ENCODE results near the gene SLC39A13. TPM values are rescaled to one million over a fixed set of nuclear protein-coding genes. Genes with fewer than 3 reads are reported as not detected.

SLC39A13 gene
- total RNA-seq, 1 experiment from 2014 or later: 29.8 TPM

DNA sequence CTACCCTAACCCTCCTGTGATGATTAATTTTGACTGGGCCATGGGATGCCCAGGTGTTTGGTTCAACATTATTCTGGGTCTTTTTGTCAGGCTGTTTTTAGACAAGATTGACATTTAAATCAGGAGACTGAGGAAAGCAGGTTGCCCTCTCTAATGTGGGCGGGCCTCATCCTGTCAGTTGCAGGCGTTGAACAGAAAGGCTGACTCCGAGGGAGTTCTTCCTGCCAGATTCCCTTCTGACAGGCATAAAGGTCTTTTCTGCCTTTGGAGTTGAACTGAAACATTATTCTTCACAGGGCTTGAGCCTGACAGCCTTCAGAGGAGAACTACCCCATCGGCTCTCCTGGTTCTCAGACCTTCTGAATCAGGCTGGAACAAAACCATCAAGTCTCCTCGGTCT lies 22.1 kb downstream of the SLC39A13 start:
- no peak for DNase-seq (ENCODE audit: low read depth)

DNA sequence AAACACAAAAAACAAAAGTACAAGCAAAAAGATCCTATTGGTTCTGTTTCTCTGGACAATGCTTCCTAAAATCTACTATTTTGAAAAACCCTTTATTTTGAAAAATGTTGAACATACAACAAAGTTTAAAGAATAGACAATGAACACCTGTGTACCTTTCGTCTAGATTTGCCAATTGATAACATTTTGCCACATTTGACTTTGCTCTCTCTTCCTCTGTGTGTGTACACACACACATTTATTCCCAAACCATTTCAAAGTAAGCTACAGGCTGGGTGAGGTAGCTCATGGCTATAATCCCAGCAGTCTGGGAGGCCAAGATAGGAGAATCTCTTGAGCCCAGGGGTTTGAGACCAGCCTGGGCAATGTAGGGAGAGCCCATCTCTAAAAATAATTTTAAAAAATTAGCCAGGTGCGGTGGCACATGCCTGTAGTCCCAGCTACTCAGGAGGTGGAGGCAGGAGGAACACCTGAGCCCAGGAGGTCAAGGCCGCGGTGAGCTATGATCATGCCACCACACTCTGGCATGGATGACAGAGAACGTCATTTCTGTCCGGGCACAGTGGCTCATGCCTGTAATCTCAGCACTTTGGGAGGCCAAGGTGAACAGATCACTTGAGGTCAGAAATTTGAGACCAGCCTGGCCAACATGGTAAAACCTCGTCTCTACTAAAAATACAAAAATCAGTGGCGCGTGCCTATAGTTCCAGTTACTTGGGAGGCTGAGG lies 23.1 kb downstream of the SLC39A13 start:
- DNase-seq (ENCODE audit: low read depth): no peak

DNA sequence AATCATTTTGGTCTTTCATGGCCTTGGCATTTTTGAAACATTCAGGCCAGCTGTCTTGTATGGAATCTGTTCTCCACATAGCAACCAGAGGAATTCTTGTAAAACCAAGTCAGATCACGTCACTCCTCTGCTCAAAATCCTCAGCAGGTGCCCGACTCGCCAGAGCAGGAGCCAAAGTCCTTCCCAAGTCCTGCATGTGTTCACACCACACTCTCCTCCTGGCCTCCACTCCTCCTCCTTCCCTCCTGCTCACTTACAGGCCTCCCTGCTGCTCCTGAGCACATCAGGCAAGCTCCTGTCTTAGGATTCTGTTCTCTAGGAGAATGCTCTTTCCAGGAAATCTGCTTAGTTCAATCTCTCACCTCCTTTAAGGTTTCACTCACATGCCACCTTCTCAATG lies 24.8 kb downstream of the SLC39A13 start:
- DNase-seq (ENCODE audit: low read depth): no peak

- DNase-seq (ENCODE audit: low read depth): no peak
Observed at GRCh38 chr11:47434011-47434786, 25.8 kb downstream of the SLC39A13 start.

DNA sequence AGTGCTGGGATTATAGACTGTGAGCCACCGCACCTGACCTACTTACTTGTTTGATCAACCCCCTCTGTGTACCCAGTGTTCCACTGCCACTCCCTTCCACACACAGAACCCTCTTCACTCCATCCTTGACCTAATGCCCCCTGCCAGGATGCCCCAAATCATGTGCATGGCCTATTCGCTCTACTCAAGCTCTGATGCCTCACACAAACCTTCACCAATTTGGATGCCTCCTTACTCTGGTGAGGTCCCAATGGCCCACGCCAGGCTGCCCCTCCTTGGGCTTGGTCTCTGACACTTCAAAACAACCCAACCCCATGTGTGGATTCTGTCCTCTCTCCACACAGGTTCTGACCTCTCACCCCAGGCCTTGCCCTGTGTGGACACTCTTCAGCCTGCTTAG lies 27.3 kb downstream of the SLC39A13 start:
- no peak for DNase-seq (ENCODE audit: low read depth)

- DNase-seq (ENCODE audit: low read depth): no peak
Observed at GRCh38 chr11:47436726-47437125, 28.3 kb downstream of the SLC39A13 start.

GRCh38 chr11:47437218-47437745 lies 28.9 kb downstream of the SLC39A13 start:
- no peak for DNase-seq (ENCODE audit: low read depth)

GRCh38 chr11:47437746-47438418 lies 29.5 kb downstream of the SLC39A13 start:
- DNase-seq (ENCODE audit: low read depth): no peak

DNA sequence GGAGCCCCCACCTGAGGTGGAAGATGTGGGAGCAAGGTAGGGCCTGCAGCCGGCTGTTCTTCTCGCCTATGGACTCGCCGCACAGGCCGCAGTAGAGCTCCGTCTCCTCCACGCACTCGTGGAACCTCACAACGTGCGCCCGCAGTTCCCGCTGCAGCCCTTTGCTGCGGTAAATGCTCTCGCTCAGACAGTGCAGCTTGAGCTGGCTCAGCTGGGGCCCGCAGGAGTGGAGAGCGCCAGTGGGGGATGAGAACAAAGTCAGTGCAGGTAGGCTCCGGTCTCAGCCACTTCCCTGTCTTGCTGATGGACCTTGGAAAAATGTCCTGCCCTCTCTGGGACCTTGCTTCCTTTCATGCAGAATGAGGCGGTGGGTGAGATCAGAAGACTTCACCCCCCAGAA lies 30.3 kb downstream of the SLC39A13 start:
- no peak for DNase-seq (ENCODE audit: low read depth)

DNA sequence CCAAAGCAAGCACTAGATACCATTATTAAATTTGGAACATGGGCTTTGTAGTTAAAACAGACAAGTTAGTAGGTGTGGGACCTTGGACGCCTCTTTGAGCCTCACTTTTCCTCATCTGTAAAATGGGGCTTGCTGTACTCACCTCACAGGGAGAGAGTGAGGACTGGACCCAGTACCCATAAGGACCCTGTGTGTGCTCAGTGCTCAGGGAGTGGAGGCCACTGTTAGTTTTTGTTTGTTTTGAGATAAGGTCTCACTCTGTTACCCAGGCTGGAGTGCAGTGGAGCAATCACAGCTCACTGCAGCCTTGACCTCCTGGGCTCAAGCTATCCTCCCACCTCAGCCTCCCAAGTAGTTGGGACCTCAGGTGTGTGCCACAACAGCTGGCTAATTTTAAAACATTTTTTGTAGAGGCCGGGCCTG lies 31.7 kb downstream of the SLC39A13 start:
- no peak for DNase-seq (ENCODE audit: low read depth)

- no peak for DNase-seq (ENCODE audit: low read depth)
Observed at GRCh38 chr11:47441421-47441820, 33.0 kb downstream of the SLC39A13 start.

- DNase-seq (ENCODE audit: low read depth): no peak
Observed at GRCh38 chr11:47442514-47442913, 34.1 kb downstream of the SLC39A13 start.

GRCh38 chr11:47443028-47443700 lies 34.8 kb downstream of the SLC39A13 start:
- no peak for DNase-seq (ENCODE audit: low read depth)

DNA sequence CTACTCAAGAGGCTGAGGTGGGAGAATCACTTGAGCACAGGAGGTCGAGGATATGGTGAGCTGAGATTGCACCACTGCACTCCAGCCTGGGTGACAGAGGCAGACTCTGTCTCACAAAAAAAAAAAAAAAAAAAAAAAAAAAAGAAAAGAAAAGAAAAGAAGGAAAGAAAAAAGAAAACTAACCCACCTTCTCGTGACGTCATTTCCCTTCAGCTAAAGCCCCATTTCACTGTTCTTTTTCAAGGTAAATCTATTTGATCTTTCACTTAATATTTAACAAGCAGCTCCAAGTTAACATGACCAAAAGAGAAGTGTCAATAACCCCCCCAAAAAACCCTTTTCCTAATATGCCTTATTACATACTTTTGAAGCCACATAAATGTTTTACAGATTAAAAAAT lies 35.4 kb downstream of the SLC39A13 start:
- no peak for DNase-seq (ENCODE audit: low read depth)

DNA sequence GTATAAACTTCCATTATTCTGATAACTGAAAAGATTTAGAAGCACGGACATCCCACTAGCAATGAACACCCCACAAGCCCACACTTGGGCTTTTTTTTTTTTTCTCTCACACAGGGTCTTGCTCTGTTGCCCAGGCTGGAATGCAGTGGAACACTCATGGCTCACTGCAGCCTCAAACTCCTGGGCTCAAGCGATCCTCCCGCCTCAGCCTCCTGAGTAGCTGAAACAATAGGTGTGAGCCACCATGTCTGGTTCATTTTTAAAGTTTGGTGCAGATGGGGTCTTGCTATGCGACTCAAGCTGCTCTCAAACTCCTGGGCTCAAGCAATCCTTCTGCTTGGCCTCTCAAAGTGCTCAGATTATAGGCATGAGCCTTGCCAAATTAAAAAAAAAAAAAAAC lies 37.5 kb downstream of the SLC39A13 start:
- DNase-seq (ENCODE audit: low read depth): no peak

DNA sequence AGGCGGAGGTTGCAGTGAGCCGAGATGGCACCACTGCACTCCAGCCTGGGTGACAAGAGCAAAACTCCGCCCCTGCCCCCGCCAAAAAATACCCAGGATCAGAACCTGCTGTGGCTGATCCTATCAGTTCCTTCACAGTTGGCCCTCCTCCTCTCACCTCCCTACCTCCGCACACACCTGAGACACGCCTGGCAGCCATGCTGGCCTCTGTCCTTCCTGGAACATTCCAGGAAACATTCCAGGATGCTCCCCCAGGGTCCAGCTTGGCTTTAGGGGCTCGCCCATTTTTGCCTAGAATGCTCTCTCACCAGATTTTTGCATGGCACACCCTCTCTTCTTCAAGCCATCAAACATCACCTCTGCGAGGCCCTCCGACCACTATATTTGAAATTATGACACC lies 38.4 kb downstream of the SLC39A13 start:
- DNase-seq (ENCODE audit: low read depth): no peak

DNA sequence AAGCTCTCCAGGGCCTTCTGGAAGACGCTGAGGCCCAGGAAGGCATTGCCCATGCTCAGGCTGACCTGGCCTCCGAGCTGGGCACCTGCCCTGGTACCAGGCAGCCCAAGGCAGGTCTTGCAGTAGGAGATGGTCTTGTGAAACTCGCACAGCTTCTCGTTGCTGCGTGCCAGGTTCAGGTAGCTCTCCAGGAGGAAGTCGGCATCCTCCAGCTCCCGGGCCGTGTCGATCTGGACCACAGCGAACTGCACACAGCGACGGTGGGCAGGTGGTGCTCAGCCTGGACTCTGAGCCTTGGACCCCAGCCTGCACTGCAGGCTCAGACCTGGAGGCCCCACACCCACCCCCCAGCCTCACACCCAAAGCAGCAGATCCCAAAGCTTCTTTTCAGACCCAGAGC lies 39.5 kb downstream of the SLC39A13 start:
- DNase-seq (ENCODE audit: low read depth): no peak

GRCh38 chr11:47448566-47449427 lies 40.4 kb downstream of the SLC39A13 start, which contains the start of gene RAPSN:
TSS of gene RAPSN (minus strand) at chr11:47449136. CDS start at chr11:47448964, 172 bp downstream.
- no peak for DNase-seq (ENCODE audit: low read depth)

- no peak for DNase-seq (ENCODE audit: low read depth)
Observed at GRCh38 chr11:47449541-47449940, 41.2 kb downstream of the SLC39A13 start.

GRCh38 chr11:47451436-47451835 lies 43.0 kb downstream of the SLC39A13 start:
- no peak for DNase-seq (ENCODE audit: low read depth)

DNA sequence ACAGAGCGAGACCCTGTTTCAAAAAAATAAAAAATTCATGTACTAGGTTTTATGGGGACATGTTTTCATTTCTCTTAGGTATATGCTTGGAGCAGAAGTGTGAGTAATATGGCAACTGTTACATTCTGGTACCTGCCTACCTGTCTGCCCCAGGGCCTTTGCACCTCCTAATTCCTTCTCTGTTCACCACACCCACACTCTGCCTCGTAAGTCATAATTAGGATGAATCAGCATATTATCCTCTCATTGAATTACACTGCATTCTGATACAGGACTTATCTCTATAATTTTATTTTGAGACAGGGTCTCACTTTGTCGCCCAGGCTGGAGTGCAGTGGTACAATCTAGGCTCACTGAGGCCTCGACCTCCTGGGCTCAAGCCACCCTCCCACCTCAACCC lies 43.6 kb downstream of the SLC39A13 start:
- DNase-seq (ENCODE audit: low read depth): no peak

Data from Daoy (cell line).